HG02981 (cell line): Measurements from ENCODE around the gene PLA2G4D.

ENCODE experiments used
- ATAC-seq: cut with Tn5 transposase; IDR thresholded peaks from one replicate; pipeline ENCODE4 v1.9.1; 2021; ENCODE audit warnings: mild to moderate bottlenecking, moderate library complexity; ENCODE audit not compliant: unreplicated experiment

PLA2G4D gene, protein sequence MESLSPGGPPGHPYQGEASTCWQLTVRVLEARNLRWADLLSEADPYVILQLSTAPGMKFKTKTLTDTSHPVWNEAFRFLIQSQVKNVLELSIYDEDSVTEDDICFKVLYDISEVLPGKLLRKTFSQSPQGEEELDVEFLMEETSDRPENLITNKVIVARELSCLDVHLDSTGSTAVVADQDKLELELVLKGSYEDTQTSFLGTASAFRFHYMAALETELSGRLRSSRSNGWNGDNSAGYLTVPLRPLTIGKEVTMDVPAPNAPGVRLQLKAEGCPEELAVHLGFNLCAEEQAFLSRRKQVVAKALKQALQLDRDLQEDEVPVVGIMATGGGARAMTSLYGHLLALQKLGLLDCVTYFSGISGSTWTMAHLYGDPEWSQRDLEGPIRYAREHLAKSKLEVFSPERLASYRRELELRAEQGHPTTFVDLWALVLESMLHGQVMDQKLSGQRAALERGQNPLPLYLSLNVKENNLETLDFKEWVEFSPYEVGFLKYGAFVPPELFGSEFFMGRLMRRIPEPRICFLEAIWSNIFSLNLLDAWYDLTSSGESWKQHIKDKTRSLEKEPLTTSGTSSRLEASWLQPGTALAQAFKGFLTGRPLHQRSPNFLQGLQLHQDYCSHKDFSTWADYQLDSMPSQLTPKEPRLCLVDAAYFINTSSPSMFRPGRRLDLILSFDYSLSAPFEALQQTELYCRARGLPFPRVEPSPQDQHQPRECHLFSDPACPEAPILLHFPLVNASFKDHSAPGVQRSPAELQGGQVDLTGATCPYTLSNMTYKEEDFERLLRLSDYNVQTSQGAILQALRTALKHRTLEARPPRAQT

DNA sequence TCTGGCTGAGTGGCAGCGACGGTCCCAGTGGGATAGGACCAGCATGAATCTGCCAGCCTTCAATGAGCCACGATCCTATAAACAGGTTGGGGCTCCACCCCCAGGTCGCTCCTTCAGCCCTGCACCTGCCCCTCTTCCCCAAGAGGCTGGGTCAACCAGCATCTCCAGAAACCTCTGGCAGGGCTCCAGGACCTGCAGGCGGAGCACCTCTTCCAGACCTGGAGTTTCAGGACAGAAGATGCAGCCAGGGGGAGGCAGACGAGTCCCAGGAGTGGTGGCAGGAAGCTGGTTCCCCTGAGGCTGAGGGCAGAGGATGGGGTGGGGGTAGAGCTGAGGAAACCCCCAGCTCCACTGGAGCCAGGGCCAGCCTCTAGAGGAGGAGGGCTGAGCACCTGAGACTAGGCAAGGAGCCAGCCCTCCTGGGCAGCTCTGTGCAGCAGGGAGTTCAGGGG is at the start of gene PLA2G4D:
Gene PLA2G4D (minus strand): TSS at position 51 of the 452 bp plus-strand sequence. CDS start 103 bp downstream, outside the sequence.
- ATAC-seq = no peak

DNA sequence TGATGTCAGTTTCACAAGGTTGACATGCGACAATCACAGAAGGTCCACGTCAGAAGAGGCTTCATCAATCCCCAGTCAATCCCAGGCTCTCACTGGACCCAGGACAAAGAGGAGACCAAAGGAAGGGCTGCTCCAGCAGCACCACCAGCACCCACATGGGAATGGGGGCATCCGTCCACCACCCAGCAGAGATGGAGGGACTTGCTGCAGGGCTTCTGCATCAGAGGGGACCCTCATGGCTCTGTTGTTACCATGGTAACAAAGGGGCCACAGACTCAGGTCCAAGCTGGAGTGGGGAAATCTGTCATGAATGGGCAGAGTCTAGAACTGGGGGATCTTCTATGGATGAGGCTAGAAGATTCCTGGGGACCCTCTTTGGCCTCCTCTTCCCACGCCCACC is 49.0 kb upstream of the PLA2G4D start:
- no peak for ATAC-seq

DNA sequence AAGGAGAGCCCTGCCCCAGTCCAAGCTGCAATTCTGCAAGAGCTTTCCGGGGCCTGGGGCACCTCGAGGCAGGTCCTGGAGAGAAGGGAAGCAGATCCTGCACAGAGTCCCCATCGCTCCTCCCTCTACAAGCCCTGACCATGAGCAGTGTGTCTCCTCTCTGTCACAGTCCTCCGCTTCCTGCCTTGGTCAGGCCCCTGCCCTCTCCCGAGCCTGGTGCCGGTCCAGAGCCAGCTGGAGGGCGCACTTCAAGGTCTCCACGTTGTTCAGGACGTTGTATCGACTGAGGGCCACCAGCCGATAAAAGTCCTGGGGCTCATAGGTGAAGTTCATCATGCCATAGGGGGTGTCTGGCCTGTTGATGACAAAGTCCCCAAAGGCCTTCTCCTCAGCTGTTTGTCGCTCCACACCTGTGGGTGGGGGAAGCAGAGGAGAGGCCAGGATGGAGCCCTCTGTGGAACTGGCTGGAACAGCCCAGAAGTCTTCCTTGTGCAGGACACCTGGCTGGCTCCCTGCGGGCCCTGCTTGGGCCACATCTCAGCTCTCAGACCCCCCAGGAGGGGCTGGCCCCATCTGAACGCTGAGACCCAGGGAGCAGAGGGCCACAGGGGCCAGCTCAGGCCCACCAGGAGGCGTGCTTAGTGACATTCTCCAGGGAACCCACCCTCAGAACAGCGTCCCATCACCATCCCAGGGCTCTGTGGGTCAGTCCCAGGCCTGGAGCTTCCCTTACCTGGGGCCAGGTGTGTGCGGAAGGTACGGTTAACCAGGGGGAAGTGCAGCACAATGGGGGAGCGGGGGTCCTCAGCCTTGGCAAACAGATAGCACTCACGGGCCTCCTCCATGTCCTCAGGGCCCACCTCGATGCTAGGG is 47.7 kb upstream of the PLA2G4D start:
- ATAC-seq = no peak

DNA sequence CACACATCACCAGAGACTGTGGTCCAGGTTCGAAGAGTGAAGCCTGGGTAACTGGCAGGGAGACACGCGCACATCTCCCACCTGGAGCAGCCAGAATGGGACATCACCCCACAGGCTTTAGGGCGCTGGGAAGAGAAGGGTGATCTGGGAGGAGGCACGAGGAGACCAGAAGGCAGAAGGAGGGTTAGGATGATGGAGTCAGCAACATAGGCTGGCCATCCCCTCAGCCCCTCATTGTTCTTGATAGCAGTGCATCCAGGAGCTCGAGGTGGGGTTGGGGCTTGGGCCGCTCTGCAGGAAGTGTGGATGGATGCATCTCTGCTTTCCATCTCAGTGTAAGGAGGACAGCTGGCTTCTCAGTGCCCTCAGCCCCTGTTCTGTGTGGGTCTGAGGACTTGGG is 46.9 kb upstream of the PLA2G4D start:
- no peak for ATAC-seq

DNA sequence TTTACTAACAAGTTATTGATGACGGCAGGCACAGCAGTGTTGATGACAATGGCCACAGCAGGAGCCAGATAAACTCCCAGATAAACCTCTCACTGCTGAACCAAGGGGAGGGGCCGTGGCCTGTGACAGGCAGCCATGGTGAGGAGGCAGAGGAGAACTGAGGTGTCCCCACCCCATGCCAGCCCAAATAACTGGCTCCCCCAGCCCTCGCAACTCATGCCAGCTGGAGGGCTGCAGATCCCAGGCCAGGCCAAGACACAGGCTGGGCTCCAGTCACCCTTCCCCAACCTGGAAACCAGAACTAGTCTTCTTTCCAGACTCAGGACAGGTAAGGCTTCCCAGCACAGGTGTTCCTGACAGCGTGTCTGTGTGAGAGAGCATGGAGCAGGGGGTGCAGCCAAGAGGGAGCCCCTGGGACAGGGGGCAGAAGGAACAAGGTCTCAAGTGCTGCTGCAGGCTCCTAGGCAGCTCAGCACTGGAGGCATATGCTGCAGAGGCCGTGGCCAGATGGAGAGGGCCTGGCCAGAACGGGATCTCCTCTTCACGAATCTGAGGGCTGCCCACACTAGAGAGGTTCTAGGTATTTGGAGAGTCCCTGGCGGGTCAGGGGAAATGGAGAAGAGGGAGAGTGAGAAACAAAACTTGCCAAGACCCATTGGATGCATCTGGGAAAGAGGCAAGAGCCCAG is 46.2 kb upstream of the PLA2G4D start:
- ATAC-seq = no peak

DNA sequence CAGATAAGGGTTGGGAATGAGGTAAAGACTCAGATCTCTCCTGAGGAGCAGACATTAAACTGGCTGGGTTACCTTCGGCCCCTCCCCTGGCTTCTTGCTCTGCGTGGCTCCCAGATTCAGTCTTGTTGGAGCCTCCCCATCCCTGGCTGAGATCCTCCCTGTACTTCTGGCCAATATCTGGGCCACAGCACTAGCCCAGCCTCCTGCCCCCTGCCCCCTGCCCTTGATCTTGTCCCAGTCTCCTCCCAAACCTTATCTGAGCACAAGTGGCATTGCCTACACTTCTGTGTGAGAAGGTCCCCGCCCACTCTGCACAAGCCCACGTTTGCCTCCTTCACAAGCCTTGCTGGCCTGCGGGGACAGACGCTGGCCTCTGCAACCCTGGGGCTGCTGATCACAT is 45.2 kb upstream of the PLA2G4D start:
- no peak for ATAC-seq

DNA sequence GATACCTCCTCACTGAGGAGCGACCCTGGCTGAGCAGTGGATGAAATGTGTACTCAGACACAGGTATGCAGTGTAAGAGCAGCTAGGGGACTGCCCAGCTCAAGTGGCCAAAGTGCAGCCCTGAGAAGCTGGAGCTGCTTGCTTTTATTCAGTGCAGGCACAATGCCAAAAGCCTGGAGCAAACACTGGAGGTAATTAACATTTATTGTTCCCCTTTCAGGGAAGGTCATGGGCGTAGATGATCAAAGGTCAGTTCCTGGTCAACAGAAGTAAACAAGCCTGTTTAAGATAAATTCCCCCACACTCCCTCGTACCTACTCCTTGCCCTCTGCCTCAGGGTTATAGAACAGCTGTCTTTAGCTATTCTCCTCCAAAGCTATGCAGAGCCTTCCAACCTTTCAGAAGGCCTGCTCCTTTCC is 44.6 kb upstream of the PLA2G4D start:
- no peak for ATAC-seq

DNA sequence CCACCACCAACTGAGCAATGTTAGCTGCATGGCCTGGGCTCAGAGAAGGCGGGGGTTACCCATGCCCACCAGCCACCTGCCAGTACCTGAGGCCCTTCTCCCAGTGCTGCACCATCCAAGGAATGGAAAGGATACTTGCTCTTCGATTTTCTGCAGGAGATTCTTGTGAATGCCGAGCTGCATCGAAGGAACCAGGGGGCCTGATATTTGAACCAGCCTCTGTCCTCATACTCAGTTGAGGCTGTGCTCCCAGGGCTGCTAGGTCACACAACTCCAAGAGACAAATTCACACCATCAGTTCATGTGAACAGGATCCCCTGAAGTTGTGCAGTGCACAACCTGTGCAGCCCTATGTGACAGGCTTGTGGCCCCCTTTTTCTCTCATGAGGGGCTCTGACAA is 44.0 kb upstream of the PLA2G4D start:
- no peak for ATAC-seq

DNA sequence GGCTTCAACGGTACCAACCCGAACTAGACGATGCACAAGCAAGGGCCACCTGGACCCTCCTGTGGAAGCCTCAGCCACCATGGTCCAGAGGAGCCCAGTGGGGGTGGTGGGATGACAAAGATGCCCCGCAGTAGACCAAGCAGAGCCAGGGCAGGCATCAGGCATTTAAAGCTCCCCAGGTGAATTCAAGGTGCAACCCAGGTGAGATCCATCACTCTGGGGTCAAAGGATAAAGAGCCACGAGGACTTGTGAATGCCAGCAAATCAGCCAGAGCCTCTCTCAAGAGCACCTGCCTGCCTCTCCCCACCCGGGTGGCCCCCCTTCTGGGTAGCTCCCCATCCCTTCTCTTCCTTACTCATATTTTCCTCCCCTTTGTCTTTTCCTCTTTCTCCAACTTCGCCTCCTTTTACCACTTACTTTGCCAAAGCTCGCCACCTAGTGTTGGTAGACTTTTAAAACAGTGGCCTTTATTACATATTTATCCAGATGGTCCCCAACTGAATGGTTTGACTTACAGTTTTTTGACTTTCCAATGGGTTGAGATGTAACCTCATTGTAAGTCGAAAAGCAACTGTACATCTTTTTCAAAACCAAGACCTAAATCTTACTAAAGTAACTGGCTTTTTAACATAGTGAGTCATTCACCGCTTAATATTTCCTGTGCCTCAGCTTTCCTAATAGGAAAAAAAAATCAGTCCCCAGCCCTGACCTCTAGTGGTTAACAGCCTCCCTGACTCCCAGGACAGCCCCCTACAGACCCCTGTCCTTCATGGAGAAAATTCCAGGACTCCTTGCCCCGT is 43.3 kb upstream of the PLA2G4D start:
- ATAC-seq = no peak

DNA sequence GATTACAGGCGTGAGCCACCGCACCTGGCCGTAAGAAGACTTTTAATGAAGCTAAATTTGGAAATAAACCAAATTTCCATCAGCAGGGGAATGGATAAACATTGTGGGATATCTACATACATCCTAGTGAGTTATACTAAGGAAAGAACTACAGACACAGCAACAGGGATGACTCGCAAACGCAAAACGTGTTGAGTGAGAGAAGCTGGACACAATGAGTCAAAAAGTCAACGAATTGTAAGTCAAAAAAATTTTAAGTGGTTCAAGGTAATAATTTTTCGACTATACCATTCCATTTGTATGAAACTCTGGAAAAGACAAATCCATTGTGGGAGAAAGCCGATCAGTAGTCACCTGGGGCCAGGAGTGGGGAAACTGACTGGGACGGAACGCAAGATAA is 42.2 kb upstream of the PLA2G4D start:
- no peak for ATAC-seq

DNA sequence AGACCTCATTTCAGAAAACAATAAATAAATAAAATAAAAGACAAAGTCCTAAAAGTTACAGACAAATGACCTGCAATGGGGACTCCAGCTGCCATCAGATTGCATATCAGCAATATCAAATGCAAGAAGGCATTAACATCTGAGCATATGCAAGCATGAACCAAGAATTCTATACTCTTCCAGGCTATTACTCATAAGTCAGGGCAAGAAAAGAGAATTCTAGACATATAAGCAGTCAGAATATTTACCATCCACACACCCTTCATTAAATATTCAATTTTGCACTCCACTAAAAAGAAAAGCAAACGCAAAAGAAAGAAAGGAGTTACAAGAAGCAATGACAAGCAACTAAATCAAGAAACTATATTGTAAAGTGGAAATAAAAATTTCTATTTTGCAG is 41.0 kb upstream of the PLA2G4D start:
- ATAC-seq = no peak

DNA sequence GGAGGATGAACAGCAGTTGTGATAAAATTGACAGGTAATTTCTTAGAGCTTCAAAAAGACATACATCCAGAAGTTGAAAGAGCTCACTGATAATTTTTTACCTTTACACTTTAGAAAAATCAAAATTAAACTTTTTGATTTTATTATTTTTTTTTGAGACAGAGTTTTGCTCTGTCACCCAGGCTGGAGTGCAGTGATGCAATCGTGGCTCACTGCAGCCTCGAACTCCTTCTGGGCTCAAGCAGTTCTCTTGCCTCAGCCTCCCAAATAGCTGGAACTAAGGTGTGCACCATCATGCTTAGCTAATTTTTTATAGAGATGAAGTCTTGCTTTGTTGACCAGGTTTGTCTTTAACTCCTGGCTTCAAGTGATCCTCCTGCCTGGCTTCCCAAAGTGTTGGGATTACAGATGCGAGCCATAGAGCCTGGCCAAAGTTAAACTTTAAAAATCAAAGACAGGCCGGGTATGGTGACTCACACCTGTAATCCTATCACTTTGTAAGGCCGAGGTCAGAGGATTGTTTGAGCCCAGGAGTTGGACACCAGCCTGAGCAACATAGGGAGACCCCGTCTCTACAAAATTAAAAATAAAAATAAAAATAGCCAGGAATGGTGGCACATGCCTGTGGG is 40.4 kb upstream of the PLA2G4D start:
- ATAC-seq = no peak

DNA sequence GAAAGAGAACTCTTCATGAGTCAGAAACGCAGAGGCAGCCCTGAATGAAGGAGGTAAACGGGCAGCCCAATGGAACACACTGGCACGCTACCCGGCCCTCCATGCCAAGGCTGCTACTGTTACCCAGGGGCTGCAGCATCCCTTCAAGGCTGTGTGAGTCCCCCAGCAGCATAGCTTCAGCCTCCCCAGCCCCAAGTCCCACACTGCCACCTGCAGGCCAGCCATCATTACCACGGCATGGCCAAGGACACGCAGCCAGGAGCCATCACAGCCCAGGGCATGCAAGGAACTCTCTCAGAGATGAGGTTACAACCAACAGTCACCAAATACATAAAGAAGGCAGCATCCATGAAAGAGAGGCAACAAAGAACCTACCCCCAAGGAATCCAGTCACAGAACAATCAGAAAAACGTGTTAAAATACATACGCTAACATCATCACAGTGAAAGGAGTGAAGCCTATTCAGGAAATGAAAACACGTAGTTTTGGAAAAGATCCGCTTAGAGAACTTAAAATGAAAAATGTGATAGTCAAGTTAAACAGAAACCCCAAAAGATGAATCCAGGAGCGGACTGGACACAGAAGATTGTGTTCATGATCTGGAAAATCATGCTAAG is 39.6 kb upstream of the PLA2G4D start:
- ATAC-seq = no peak

DNA sequence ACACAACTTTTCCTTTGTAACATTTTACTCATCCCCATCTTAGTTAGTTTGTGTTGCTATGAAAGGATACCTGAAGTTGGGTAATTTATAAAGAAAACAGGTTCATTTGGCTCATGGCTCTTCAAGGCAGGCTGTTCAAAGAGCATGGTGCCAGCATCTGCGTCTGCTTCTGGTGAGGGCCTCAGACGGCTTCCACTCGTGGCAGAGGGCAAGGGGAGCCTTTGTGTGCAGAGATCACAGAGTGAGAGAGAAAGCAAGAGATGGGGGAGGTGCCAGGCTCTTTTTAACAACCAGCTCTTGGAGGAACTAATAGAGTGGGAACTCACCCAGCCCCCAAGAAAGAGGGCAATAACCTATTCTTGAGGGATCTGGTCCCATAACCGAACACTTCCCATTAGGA is 39.0 kb upstream of the PLA2G4D start:
- ATAC-seq = no peak

DNA sequence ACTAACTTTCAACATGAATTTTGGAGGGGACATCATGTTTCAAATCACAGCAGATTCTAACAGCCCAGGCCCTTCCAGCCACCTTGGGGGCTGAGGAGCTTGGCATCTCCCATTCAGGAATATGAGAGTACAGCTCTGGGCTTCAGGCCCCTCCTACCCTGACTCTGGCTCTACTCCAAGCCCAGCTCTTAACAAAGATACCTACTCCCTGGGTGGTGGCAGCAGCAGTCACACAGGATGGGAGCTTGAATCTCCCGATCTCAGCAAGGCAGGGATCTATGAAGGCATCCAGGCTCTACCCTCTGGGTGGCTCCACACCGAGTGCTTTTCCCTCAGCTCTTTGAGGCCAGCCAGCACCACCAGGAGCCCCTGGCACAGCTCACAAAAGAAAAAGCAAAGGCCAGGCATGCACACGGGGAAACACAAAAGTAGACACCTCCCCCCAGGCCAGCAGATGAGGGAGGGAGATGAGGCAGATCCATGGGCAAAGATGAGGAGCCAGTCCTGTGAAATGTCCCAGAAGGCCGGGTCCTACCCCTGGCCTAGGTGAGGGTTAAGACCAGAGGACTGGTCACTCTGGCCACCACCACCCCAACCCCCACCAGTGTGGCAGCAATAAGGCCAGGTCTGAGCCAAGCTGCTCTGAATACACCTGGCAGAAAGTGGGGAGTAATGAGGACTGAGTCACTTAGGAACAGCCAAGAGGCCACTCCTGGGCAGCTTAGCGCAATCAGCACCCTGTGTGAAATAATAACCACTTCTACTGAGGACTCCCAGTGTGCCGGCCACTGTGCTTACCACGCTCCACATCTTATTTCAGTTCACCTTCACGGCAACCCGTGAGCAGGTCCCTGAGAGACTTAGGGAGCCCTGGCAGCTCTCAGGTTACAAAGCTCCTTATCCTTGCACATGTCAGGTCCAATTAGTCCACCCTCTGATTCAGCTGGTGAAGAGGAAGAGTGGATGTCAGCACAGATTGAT is 37.8 kb upstream of the PLA2G4D start:
- no peak for ATAC-seq

DNA sequence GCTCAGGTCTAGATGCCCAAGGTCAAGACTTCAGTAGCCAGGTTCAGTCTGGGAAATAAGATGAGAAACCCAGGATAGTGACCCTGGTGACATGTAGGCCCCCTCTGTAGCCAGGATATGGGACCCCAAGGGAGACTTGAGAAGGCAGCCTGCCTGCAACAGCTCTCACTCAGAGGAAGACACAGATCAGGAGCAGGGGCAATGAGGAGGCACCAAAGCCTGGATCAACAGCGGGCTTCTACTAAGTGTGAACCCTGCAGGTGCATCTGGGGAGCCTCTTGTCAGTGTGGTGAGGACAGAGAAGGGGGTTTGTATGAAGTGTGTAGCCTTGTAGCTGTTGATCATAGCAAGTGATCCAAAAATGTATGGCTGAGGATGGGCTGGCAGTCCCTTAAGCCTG is 36.6 kb upstream of the PLA2G4D start:
- ATAC-seq = no peak

DNA sequence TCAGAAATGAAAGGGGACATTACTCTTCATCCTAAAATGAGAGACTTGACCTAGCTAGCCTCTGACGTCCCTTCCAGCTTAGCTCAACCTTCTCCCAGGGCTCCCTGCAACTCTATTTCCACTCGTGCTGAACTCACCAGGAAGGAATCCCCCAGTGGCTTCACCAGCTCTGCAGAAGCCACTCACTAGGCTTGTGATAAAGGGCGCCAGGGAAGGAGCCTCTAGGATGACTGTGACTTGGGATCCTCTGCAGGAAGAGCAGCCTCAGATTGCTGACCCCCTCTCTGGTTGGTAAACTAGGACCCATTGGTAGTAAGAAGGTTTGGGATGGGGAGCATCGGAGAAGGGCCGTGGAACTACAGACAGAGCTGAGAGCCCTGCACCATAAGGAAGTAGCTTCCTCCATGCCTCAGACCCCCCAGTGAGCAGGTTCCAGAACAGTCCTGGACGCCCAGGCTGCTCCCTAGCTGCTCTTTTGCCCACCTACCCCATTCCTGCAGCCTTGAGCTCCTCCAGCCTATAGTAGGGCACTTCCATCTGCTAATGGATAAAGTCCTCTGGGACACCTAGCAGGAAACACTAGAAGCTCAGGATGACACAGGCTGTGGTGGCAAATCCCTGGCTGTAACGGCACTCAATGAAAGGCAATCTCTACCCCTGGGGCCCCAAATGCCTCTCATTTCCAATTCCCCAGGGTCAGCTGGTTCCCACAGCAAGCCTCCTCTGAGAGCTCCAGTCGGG is 36.1 kb upstream of the PLA2G4D start:
- no peak for ATAC-seq
